ENCODE results near the gene PLEKHG4B.

GRCh38 chr5:92401-93220 lies 643 bp downstream of the PLEKHG4B start:
- TF ChIP-seq CTCF (IDR thresholded peaks at IDR 0.05; ENCODE audit: low read length) (no peak), EZH2 (optimal IDR thresholded peaks at IDR 0.05; ENCODE audit: low read depth, low read length) (no peak), EZH2phosphoT487 (IDR thresholded peaks at IDR 0.05; ENCODE audit: low read length) (no peak)

Measured in MM.1S (cell line).